Peyer's patch (tissue), 4 donors: Measurements from ENCODE around the gene CIP2A.

Source experiments
- POLR2A ChIP-seq, 2 donors: fragments of 450-650 bp; IDR thresholded peaks; one replicate each; pipeline ENCODE4 v1.5.1; 2017; ENCODE audit warnings: antibody characterized with exemption in 2 of 2, mild to moderate bottlenecking in 2 of 2, moderate library complexity in 2 of 2
- TF ChIP-seq, protein P1 (sequence below), 6 experiments: fragments of 450-650 bp in 4 of 6; fragments of 200-600 bp in 2 of 6; sonication (generic) in 1 of 6; IDR thresholded peaks; one replicate each; pipeline ENCODE4 v1.5.1; 2017 to 2019; ENCODE audit warnings: antibody characterized with exemption in 6 of 6, mild to moderate bottlenecking in 3 of 6, moderate library complexity in 1 of 6

- TF ChIP-seq, protein P1, sequence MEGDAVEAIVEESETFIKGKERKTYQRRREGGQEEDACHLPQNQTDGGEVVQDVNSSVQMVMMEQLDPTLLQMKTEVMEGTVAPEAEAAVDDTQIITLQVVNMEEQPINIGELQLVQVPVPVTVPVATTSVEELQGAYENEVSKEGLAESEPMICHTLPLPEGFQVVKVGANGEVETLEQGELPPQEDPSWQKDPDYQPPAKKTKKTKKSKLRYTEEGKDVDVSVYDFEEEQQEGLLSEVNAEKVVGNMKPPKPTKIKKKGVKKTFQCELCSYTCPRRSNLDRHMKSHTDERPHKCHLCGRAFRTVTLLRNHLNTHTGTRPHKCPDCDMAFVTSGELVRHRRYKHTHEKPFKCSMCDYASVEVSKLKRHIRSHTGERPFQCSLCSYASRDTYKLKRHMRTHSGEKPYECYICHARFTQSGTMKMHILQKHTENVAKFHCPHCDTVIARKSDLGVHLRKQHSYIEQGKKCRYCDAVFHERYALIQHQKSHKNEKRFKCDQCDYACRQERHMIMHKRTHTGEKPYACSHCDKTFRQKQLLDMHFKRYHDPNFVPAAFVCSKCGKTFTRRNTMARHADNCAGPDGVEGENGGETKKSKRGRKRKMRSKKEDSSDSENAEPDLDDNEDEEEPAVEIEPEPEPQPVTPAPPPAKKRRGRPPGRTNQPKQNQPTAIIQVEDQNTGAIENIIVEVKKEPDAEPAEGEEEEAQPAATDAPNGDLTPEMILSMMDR (IDR thresholded peaks at IDR 0.05), result no peak
- TF ChIP-seq POLR2A (IDR thresholded peaks at IDR 0.05), result no peak
Measured at GRCh38 chr3:108525256-108525655, 64.0 kb downstream of the CIP2A start.
